Colonic mucosa (tissue), 4 donors: ENCODE measurements around the gene NUP35. TPM values are rescaled to one million over a fixed set of nuclear protein-coding genes. Genes with fewer than 3 reads are reported as not detected.

Source experiments
- DNase-seq: peaks from one replicate; pipeline ENCODE4 v3.0.0-alpha.2; 2020
- H3K27ac ChIP-seq: fragments of 200-600 bp; one replicate; pipeline ENCODE4 v1.8.0; 2021
- H3K27me3 ChIP-seq: fragments of 200-600 bp; one replicate; pipeline ENCODE4 v1.8.0; 2021
- H3K36me3 ChIP-seq: fragments of 200-600 bp; one replicate; pipeline ENCODE4 v1.8.0; 2021
- H3K4me1 ChIP-seq: fragments of 200-600 bp; one replicate; pipeline ENCODE4 v1.8.0; 2021; ENCODE audit warnings: mild to moderate bottlenecking
- H3K4me3 ChIP-seq: fragments of 200-600 bp; one replicate; pipeline ENCODE4 v1.8.0; 2021
- H3K9ac ChIP-seq, 2 donors: one replicate each; pipeline ENCODE4 v1.7.0; 2013; ENCODE audit warnings: control low read depth in 2 of 2, low read depth in 2 of 2, low read length in 2 of 2
- H3K9me3 ChIP-seq: fragments of 200-600 bp; one replicate; pipeline ENCODE4 v1.8.0; 2021
- CTCF ChIP-seq: fragments of 200-600 bp; IDR thresholded peaks from one replicate; pipeline ENCODE4 v1.8.0; 2022; ENCODE audit warnings: antibody characterized with exemption, mild to moderate bottlenecking
- intact Hi-C: fragments of 100-400 bp; cut with DNase I; formaldehyde crosslinking; loops from one replicate; pipeline ENCODE4 v1.14.1; 2022
- total RNA-seq, 2 donors: library from RNA; stranded (reverse); fragmentation: NEBNext Ultra II Directional in 1 of 2; extraction: Animal tissue kit (Norgen Biotek cat#: 25700) in 1 of 2; gene quantifications; one replicate each; pipeline ENCODE4 v1.2.1, GENCODE V29; 2021
- donor health status: healthy.
- donor health status: DM: no; HTN: no; CAD: no.
- donor health status: DM: no; HTN: no; CAD: no.

The NUP35 gene
- total RNA-seq, 2 donors from 2014 or later = 11.3 to 19.1 TPM

- H3K36me3 ChIP-seq = no peaks in the 10 kb centered on the region
- no peak for DNase-seq
- H3K9ac ChIP-seq = no peak overlapping the region
- H3K4me3 ChIP-seq = no peak overlapping the region
- no peaks in the 10 kb centered on the region for H3K9me3 ChIP-seq
- H3K4me1 ChIP-seq = no peaks in the 10 kb centered on the region
- no peak for TF ChIP-seq CTCF
- intact Hi-C loops = no loop called here
- H3K27me3 ChIP-seq = no peaks in the 10 kb centered on the region
- H3K27ac ChIP-seq = no peak overlapping the region
These were observed 18.7 kb upstream of the NUP35 start for GRCh38 chr2:183105402-183106134.

- H3K9me3 ChIP-seq = no peaks in the 10 kb centered on the region
- no peaks in the 10 kb centered on the region for H3K4me1 ChIP-seq
- H3K36me3 ChIP-seq = no peaks in the 10 kb centered on the region
- TF ChIP-seq CTCF = no peak
- H3K9ac ChIP-seq = no peak overlapping the region
- H3K27ac ChIP-seq = no peak overlapping the region
- no peaks in the 10 kb centered on the region for H3K27me3 ChIP-seq
- DNase-seq = no peak
- H3K4me3 ChIP-seq = no peak overlapping the region
- intact Hi-C loops = no loop called here
These were observed 11.7 kb upstream of the NUP35 start for GRCh38 chr2:183112577-183112976.

- intact Hi-C loops = no loop called here
These were observed 10.6 kb upstream of the NUP35 start for GRCh38 chr2:183113630-183114029.

GRCh38 chr2:183117226-183117625, 7.0 kb upstream of the NUP35 start:
- H3K27me3 ChIP-seq = no peaks in the 10 kb centered on the region
- H3K4me1 ChIP-seq = no peaks in the 10 kb centered on the region
- H3K27ac ChIP-seq = no peak overlapping the region
- no peak for DNase-seq
- intact Hi-C loops = no loop called here
- TF ChIP-seq CTCF = no peak
- no peaks in the 10 kb centered on the region for H3K36me3 ChIP-seq
- no peaks in the 10 kb centered on the region for H3K9me3 ChIP-seq
- H3K4me3 ChIP-seq = no peak overlapping the region
- no peak overlapping the region for H3K9ac ChIP-seq

More at GRCh38 chr2:183113630-183114029, 10.6 kb upstream of the NUP35 start:
- DNase-seq = no peak
- Histone ChIP-seq H3K9me3 (no peaks in the 10 kb centered on the region), H3K27ac (no peak overlapping the region), H3K4me3 (no peak overlapping the region), H3K36me3 (no peaks in the 10 kb centered on the region), H3K4me1 (no peaks in the 10 kb centered on the region), H3K27me3 (no peaks in the 10 kb centered on the region), H3K9ac (no peak overlapping the region)
- no peak for TF ChIP-seq CTCF

GRCh38 chr2:183123117-183123958, 905 bp upstream of the NUP35 start:
- no peaks in the 10 kb centered on the region for H3K9me3 ChIP-seq
- DNase-seq = peak; percentile 29
- peaks cover 8% of the 10 kb centered on the region for H3K4me1 ChIP-seq
- peak overlapping the region; percentile 57 to 61 for H3K9ac ChIP-seq
- no peaks in the 10 kb centered on the region for H3K27me3 ChIP-seq
- peak overlapping the region; percentile 82 for H3K27ac ChIP-seq
- H3K4me3 ChIP-seq = peak overlapping the region; percentile 85
- H3K36me3 ChIP-seq = no peaks in the 10 kb centered on the region
- no peak for TF ChIP-seq CTCF
- intact Hi-C loops = loop anchor here (5.0 kb wide), 1 partner anchor 46 kb away; the partner anchor contains the start of gene DUSP19
